ENCODE results near the gene VSNL1.

DNA sequence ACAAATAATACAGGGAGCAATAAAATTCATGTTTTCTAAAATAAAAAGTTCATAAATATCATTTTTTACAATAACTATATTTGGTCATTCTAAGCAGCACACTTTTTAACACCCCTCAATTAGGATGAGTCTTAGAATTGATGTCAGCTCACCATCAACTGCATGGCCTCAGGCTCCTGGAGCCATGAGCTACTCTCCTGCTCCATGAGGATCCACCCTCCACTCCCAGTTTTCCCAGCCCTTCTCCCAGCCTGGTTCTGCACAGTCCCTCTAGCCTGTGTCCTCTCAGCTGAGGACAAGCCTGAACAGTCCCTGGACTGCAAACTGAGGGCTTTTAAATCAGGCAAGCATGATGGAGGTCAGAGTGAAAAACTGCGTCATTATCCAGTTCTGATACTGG lies 124.0 kb downstream of the VSNL1 start:
- TF ChIP-seq, protein P1, sequence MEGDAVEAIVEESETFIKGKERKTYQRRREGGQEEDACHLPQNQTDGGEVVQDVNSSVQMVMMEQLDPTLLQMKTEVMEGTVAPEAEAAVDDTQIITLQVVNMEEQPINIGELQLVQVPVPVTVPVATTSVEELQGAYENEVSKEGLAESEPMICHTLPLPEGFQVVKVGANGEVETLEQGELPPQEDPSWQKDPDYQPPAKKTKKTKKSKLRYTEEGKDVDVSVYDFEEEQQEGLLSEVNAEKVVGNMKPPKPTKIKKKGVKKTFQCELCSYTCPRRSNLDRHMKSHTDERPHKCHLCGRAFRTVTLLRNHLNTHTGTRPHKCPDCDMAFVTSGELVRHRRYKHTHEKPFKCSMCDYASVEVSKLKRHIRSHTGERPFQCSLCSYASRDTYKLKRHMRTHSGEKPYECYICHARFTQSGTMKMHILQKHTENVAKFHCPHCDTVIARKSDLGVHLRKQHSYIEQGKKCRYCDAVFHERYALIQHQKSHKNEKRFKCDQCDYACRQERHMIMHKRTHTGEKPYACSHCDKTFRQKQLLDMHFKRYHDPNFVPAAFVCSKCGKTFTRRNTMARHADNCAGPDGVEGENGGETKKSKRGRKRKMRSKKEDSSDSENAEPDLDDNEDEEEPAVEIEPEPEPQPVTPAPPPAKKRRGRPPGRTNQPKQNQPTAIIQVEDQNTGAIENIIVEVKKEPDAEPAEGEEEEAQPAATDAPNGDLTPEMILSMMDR (IDR thresholded peaks at IDR 0.05; ENCODE audit: low read length) = no peak
- TF ChIP-seq EZH2 (IDR thresholded peaks at IDR 0.05; ENCODE audit: borderline replicate concordance, low read length) = no peak
